ENCODE measurements around the gene CYTH4.

GRCh38 chr22:37340331-37341262 is 58.3 kb downstream of the CYTH4 start:
- TF ChIP-seq CTCF (IDR thresholded peaks at IDR 0.05): no peak
- TF ChIP-seq POLR2A (IDR thresholded peaks at IDR 0.05): no peak

Data from Peyer's patch (tissue), 4 donors.